Chondrocyte (in vitro differentiated cells): Measurements from ENCODE around the gene BEND3. TPM values are rescaled to one million over a fixed set of nuclear protein-coding genes. Genes with fewer than 3 reads are reported as not detected.
"Not testable (repeated sequence)": the region's sequence is repeated elsewhere in the genome, so short reads cannot be mapped to it uniquely, and the experiment has no call there.

Experiments used
- DNase-seq: peaks from one replicate; pipeline ENCODE4 v3.0.0; 2021; ENCODE audit warnings: mixed read lengths, low spot score
- H3K27ac Mint-ChIP-seq: one replicate; pipeline ENCODE4 v1.8.0; 2021; ENCODE audit warnings: mild to moderate bottlenecking, moderate library complexity, mixed read lengths; ENCODE audit not compliant: unreplicated experiment
- H3K27me3 Mint-ChIP-seq: 2 replicates; pipeline ENCODE4 v1.8.0; 2021; ENCODE audit warnings: low read depth, mixed read lengths
- H3K36me3 Mint-ChIP-seq: 2 replicates; pipeline ENCODE4 v1.8.0; 2021; ENCODE audit warnings: low read depth, mixed read lengths
- H3K4me1 Mint-ChIP-seq: 2 replicates; pipeline ENCODE4 v1.8.0; 2021; ENCODE audit warnings: low read depth, mild to moderate bottlenecking, mixed read lengths
- H3K4me3 Mint-ChIP-seq: one replicate; pipeline ENCODE4 v1.8.0; 2021; ENCODE audit warnings: mild to moderate bottlenecking, moderate library complexity, mixed read lengths; ENCODE audit not compliant: unreplicated experiment
- H3K9me3 Mint-ChIP-seq: 2 replicates; pipeline ENCODE4 v1.8.0; 2021; ENCODE audit warnings: low read depth, mixed read lengths
- CTCF ChIP-seq: fragments of 200-600 bp; sonication (generic); IDR thresholded peaks from 2 replicates; pipeline ENCODE4 v1.5.0; 2021; ENCODE audit warnings: antibody characterized with exemption, mild to moderate bottlenecking, moderate library complexity
- total RNA-seq: library from RNA; stranded (reverse); gene quantifications from 3 replicates; pipeline ENCODE4 v1.2.1, GENCODE V29; 2021

The BEND3 gene
- total RNA-seq, 1 donor from 2014 or later: 3.6 TPM

DNA sequence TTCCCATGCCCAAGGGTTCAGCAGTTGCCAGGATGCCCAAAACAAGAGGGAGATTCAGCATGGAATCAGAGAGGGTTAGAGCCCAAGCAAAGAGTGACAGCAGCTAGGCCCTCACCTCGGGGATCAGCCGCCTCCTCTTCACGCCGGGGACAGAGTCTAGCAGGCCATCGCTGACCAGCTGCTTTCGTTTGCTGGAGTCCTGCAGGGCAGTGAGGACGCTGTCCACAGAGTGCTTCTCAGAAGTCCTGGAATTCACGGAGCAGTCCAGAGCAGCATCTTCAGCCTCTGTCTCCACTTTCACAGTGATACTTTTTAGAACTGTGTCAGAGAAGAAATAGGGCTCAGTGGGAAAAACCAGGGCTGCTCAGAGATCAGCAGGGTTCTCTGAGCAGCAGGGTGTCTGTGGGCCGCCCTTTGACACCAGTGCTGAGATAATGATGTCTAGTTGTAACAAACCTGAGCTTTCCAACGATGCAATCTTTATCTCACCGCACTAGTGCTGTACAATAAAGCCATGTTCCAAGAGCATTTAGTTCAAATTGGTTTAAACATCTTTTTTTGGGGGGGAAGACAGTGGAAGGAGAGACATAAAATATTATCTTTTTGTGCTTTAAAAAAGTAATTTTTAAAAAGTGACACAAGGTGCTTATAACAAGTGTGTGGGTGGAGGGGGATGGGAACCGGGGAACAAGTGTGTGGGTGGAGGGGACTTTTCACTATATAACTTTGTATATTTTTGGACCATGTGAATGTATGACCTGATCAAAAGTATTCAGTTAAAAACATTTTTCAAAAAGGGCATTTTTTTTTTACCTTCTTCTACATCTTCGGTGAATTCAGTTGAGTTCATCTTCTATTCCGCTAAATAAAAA is 16.6 kb downstream of the BEND3 start:
- no peak overlapping the region for H3K27ac Mint-ChIP-seq
- peaks cover 4% of the 10 kb centered on the region for H3K4me1 Mint-ChIP-seq
- no peaks in the 10 kb centered on the region for H3K27me3 Mint-ChIP-seq
- no peak for DNase-seq
- TF ChIP-seq CTCF: no peak
- H3K9me3 Mint-ChIP-seq: no peaks in the 10 kb centered on the region
- H3K4me3 Mint-ChIP-seq: no peak overlapping the region
- peaks cover 2% of the 10 kb centered on the region for H3K36me3 Mint-ChIP-seq

- H3K36me3 Mint-ChIP-seq: peaks cover 11% of the 10 kb centered on the region
- H3K9me3 Mint-ChIP-seq, H3K4me1 Mint-ChIP-seq: not testable (repeated sequence)
Measured at GRCh38 chr6:107084459-107084858, 30.9 kb downstream of the BEND3 start.

DNA sequence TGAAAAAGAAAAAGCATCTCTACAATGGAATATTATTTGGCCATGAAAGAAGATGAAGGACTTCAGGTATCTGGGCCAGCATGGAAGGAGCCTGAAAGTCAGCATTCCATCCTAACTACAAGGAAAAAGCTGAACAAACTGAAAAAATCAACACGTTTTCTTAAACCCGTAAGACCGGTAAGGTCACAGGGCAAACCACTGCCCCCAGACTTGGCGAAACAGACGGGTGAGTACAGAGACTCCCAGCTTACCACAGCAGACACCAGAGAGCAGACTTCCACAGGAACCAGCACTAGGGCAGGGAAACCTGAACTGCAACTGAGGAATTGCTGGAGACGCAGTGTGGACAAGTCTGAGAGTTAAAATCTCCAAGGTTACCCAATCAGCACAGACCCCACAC is 31.4 kb downstream of the BEND3 start:
- H3K36me3 Mint-ChIP-seq: peaks cover 11% of the 10 kb centered on the region
- DNase-seq: no peak
- no peak overlapping the region for H3K27ac Mint-ChIP-seq
- no peaks in the 10 kb centered on the region for H3K4me1 Mint-ChIP-seq
- no peaks in the 10 kb centered on the region for H3K9me3 Mint-ChIP-seq
- no peaks in the 10 kb centered on the region for H3K27me3 Mint-ChIP-seq
- no peak overlapping the region for H3K4me3 Mint-ChIP-seq
- TF ChIP-seq CTCF: no peak

More at GRCh38 chr6:107084459-107084858, 30.9 kb downstream of the BEND3 start:
- H3K27ac Mint-ChIP-seq, H3K27me3 Mint-ChIP-seq, H3K4me3 Mint-ChIP-seq, DNase-seq: not testable (repeated sequence)

GRCh38 chr6:107083047-107083768 is 32.1 kb downstream of the BEND3 start:
- no peaks in the 10 kb centered on the region for H3K9me3 Mint-ChIP-seq
- peaks cover 9% of the 10 kb centered on the region for H3K36me3 Mint-ChIP-seq
- no peak for TF ChIP-seq CTCF
- H3K4me1 Mint-ChIP-seq: no peaks in the 10 kb centered on the region
- no peaks in the 10 kb centered on the region for H3K27me3 Mint-ChIP-seq
- H3K4me3 Mint-ChIP-seq: no peak overlapping the region
- no peak for DNase-seq
- no peak overlapping the region for H3K27ac Mint-ChIP-seq

GRCh38 chr6:107082045-107082444 is 33.3 kb downstream of the BEND3 start:
- no peak for TF ChIP-seq CTCF
- no peaks in the 10 kb centered on the region for H3K9me3 Mint-ChIP-seq
- H3K4me3 Mint-ChIP-seq: no peak overlapping the region
- peaks cover 5% of the 10 kb centered on the region for H3K4me1 Mint-ChIP-seq
- H3K27me3 Mint-ChIP-seq: no peaks in the 10 kb centered on the region
- H3K27ac Mint-ChIP-seq: no peak overlapping the region
- peaks cover 7% of the 10 kb centered on the region for H3K36me3 Mint-ChIP-seq
- DNase-seq: no peak
